HL-60 (cell line): ENCODE measurements around the gene PAFAH1B2.

Experiments used
- CTCF ChIP-seq: IDR thresholded peaks from one replicate; pipeline ENCODE4 v1.5.1; 2011; ENCODE audit warnings: low read length, control low read depth, inconsistent platforms; ENCODE audit not compliant: insufficient read depth
- POLR2AphosphoS5 ChIP-seq: IDR thresholded peaks from 2 replicates; pipeline ENCODE4 v1.6.1; 2012; ENCODE audit warnings: low read depth

- TF ChIP-seq CTCF = no peak
- no peak for TF ChIP-seq POLR2AphosphoS5
Measured at GRCh38 chr11:117121176-117121575, 22.9 kb upstream of the PAFAH1B2 start.
